Cardiac fibroblast (primary cell): ENCODE results near the gene TDP2.

Experiments
- DNase-seq, 2 donors: peaks; one replicate each; pipeline versions ENCODE4 v3.0.0 to v3.0.0-alpha.2; 2010; ENCODE audit warnings: low read depth in 2 of 2
- H3K4me3 ChIP-seq, 2 donors: replicated peaks in 1 of 2; 1 replicate in 1 of 2; 2 replicates in 1 of 2; pipeline ENCODE4 v1.5.1; 2011; ENCODE audit warnings: low read depth in 2 of 2, low read length in 2 of 2, mild to moderate bottlenecking in 2 of 2, moderate library complexity in 1 of 2
- CTCF ChIP-seq: IDR thresholded peaks from one replicate; pipeline ENCODE4 v1.5.1; 2011; ENCODE audit warnings: low read depth, mild to moderate bottlenecking, low read length, inconsistent platforms

TDP2 gene

GRCh38 chr6:24614648-24615047 lies 52.1 kb downstream of the TDP2 start:
- H3K4me3 ChIP-seq = no peak overlapping the region
- no peak for TF ChIP-seq CTCF
- DNase-seq = no peak

GRCh38 chr6:24614043-24614420 lies 52.7 kb downstream of the TDP2 start:
- TF ChIP-seq CTCF = no peak

GRCh38 chr6:24613361-24614042 lies 53.2 kb downstream of the TDP2 start:
- H3K4me3 ChIP-seq = no peak overlapping the region
- TF ChIP-seq CTCF = no peak
- no peak for DNase-seq

More at GRCh38 chr6:24614043-24614420, 52.7 kb downstream of the TDP2 start:
- no peak for DNase-seq
- H3K4me3 ChIP-seq = no peak overlapping the region

- H3K4me3 ChIP-seq = no peak overlapping the region
- TF ChIP-seq CTCF = no peak
- DNase-seq = no peak
Observed at GRCh38 chr6:24610672-24611071, 56.0 kb downstream of the TDP2 start.

- H3K4me3 ChIP-seq = no peak overlapping the region
- no peak for TF ChIP-seq CTCF
- no peak for DNase-seq
Observed at GRCh38 chr6:24607310-24608105, 59.2 kb downstream of the TDP2 start.

- DNase-seq = no peak
- no peak overlapping the region for H3K4me3 ChIP-seq
- TF ChIP-seq CTCF = no peak
Observed at GRCh38 chr6:24606200-24606930, 60.3 kb downstream of the TDP2 start.
